ENCODE measurements around the gene CELF4.

Gene CELF4

DNA sequence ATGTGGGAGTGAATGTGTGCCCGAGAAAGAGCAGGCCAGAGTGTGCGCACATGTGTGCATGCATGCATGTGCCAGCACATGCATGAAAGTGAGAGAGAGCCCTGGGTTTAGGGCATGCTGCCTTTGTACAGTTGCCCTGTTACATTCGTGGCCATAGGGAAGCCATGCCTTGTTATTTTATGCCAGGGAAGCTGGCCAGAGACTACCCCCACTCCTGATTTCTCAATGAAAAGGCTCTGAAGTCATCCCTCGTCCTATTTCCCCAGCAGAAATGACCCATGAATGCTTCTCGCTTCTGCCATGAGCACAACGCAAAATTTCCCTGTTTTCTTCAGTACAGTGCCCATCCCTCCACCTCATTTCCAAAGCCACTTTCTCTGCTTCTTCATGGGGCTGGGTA, 143.0 kb downstream of the CELF4 start:
- DNase-seq (ENCODE audit: low spot score), result no peak
- TF ChIP-seq, protein P1, sequence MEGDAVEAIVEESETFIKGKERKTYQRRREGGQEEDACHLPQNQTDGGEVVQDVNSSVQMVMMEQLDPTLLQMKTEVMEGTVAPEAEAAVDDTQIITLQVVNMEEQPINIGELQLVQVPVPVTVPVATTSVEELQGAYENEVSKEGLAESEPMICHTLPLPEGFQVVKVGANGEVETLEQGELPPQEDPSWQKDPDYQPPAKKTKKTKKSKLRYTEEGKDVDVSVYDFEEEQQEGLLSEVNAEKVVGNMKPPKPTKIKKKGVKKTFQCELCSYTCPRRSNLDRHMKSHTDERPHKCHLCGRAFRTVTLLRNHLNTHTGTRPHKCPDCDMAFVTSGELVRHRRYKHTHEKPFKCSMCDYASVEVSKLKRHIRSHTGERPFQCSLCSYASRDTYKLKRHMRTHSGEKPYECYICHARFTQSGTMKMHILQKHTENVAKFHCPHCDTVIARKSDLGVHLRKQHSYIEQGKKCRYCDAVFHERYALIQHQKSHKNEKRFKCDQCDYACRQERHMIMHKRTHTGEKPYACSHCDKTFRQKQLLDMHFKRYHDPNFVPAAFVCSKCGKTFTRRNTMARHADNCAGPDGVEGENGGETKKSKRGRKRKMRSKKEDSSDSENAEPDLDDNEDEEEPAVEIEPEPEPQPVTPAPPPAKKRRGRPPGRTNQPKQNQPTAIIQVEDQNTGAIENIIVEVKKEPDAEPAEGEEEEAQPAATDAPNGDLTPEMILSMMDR (IDR thresholded peaks at IDR 0.05; ENCODE audit: extremely low read depth, missing control alignments), result no peak

- DNase-seq (ENCODE audit: low spot score), result no peak
- TF ChIP-seq, protein P1 (IDR thresholded peaks at IDR 0.05; ENCODE audit: extremely low read depth, missing control alignments), result no peak
Measured at GRCh38 chr18:37422116-37422515, 143.5 kb downstream of the CELF4 start.

- TF ChIP-seq, protein P1 (IDR thresholded peaks at IDR 0.05; ENCODE audit: extremely low read depth, missing control alignments), result no peak
- no peak for DNase-seq (ENCODE audit: low spot score)
Measured at GRCh38 chr18:37421341-37422077, 144.1 kb downstream of the CELF4 start.

GRCh38 chr18:37420315-37420880, 145.2 kb downstream of the CELF4 start:
- TF ChIP-seq, protein P1 (IDR thresholded peaks at IDR 0.05; ENCODE audit: extremely low read depth, missing control alignments), result no peak
- DNase-seq (ENCODE audit: low spot score), result no peak

- TF ChIP-seq, protein P1 (IDR thresholded peaks at IDR 0.05; ENCODE audit: extremely low read depth, missing control alignments), result no peak
- DNase-seq (ENCODE audit: low spot score), result no peak
Measured at GRCh38 chr18:37419866-37420265, 145.7 kb downstream of the CELF4 start.

DNA sequence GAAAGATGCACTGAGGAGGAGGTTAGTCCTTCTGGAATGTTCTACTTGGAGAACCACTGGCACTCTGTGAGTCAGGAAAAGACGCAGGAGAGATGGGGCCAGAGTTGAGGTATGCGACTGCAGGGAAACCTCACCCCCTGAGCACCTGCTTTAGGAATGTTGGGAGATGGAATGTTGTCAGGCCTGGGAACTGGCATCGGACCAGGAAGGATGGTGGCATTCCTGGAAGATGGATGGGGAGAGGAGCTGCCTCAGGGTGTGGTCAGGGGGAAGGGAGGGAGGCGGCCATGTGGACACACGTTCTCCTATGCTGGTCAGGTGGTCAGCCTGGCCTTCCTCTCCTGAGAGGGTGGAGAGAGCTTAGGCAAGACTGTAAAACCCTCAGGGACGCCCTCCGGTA, 146.3 kb downstream of the CELF4 start:
- no peak for DNase-seq (ENCODE audit: low spot score)
- TF ChIP-seq, protein P1 (IDR thresholded peaks at IDR 0.05; ENCODE audit: extremely low read depth, missing control alignments), result no peak

DNA sequence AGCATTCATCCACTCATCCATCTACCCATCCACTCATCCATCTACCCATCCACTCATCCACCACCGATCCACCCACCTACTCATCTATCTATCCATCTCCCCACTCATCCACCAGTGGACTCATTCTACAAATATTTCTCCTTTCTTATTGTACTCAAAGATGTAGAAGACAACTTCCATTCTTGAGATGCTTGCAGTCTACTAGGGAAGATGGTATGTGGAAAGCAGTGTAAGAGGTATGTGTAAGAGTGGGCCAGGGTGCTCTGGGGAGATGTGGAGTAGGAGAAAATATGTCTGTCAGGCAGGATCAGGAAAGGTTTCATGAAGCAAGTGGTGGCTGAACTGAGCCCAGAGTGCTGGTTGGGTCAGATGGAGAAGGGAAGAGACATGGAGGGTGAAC, 150.8 kb downstream of the CELF4 start:
- no peak for DNase-seq (ENCODE audit: low spot score)
- TF ChIP-seq, protein P1 (IDR thresholded peaks at IDR 0.05; ENCODE audit: extremely low read depth, missing control alignments), result no peak
